Transverse colon (tissue), 4 donors: ENCODE results near the gene BLM. TPM values are rescaled to one million over a fixed set of nuclear protein-coding genes. Genes with fewer than 3 reads are reported as not detected.

Experiments used
- DNase-seq: peaks from one replicate; pipeline ENCODE4 v3.0.0-alpha.2; 2019
- H3K27ac ChIP-seq, 4 donors: fragments of 200-600 bp; sonication (generic); 2 replicates each; pipeline ENCODE4 v1.5.1; 2016 to 2018; ENCODE audit warnings: inconsistent platforms in 4 of 4
- H3K27me3 ChIP-seq: fragments of 200-600 bp; sonication (generic); 2 replicates; pipeline ENCODE4 v1.5.1; 2017; ENCODE audit warnings: inconsistent platforms
- H3K36me3 ChIP-seq, 4 donors: fragments of 200-600 bp; sonication (generic); 2 replicates each; pipeline ENCODE4 v1.5.1; 2017 to 2019; ENCODE audit warnings: inconsistent platforms in 4 of 4
- H3K4me1 ChIP-seq, 4 donors: fragments of 200-600 bp; sonication (generic); 2 replicates each; pipeline ENCODE4 v1.5.1; 2017 to 2020; ENCODE audit warnings: inconsistent platforms in 4 of 4
- H3K4me3 ChIP-seq, 4 donors: fragments of 200-600 bp; sonication (generic); 1 replicate in 1 of 4; 2 replicates in 3 of 4; pipeline versions ENCODE4 v1.5.1 to v1.6.1; 2017 to 2019; ENCODE audit warnings: inconsistent platforms in 4 of 4
- H3K9me3 ChIP-seq, 2 donors: fragments of 200-600 bp; sonication (generic); 2 replicates each; pipeline ENCODE4 v1.5.1; 2017 to 2019; ENCODE audit warnings: inconsistent platforms in 2 of 2
- CTCF ChIP-seq, 5 experiments: fragments of 200-600 bp in 3 of 5; fragments of 450-650 bp in 2 of 5; sonication (generic) in 3 of 5; IDR thresholded peaks; 1 replicate in 2 of 5; 2 replicates in 3 of 5; pipeline ENCODE4 v1.5.1; 2016 to 2017; ENCODE audit warnings: antibody characterized with exemption in 5 of 5, inconsistent platforms in 3 of 5, mild to moderate bottlenecking in 2 of 5, moderate library complexity in 1 of 5
- EP300 ChIP-seq: sonication (generic); formaldehyde crosslinking; IDR thresholded peaks from one replicate; pipeline ENCODE4 v1.6.1; 2017; ENCODE audit warnings: antibody characterized with exemption, low read depth
- POLR2A ChIP-seq: fragments of 450-650 bp; IDR thresholded peaks from one replicate; pipeline ENCODE4 v1.6.1; 2016; ENCODE audit warnings: antibody characterized with exemption, mild to moderate bottlenecking, moderate library complexity
- POLR2AphosphoS5 ChIP-seq, 3 donors: sonication (generic); formaldehyde crosslinking; IDR thresholded peaks; one replicate each; pipeline ENCODE4 v1.6.1; 2016; ENCODE audit warnings: antibody characterized with exemption in 3 of 3
- WGBS, 2 donors: methylation state at CpG; one replicate each; pipeline ENCODE4 v1.1.5; 2018; ENCODE audit warnings: low coverage in 1 of 2; 5-methylcytosine and 5-hydroxymethylcytosine counted together
- in situ Hi-C, 4 donors: fragments of 200-750 bp; cut with MboI; loops; one replicate each; pipeline versions ENCODE4 v1.15.0 to v1.15.1; 2017; ENCODE audit warnings: low sequenced_read_pairs in 3 of 4, low pct_ligation_motif_present in 1 of 4, low pct_unique_long_range_greater_than_20kb in 1 of 4
- intact Hi-C: fragments of 100-400 bp; cut with DNase I; formaldehyde crosslinking; loops from one replicate; pipeline ENCODE4 v1.15.1; 2023; ENCODE audit warnings: low total_unique reads
- total RNA-seq, 4 donors: library from RNA; depleted of rRNA; stranded (reverse); fragments of >200 nt; gene quantifications; one replicate each; pipeline ENCODE4 v1.1.0, GENCODE V29; 2016

Gene BLM
- total RNA-seq, 4 donors from 2014 or later = 1.5 to 6.4 (median 2.0) TPM

GRCh38 chr15:90713081-90713480 is 4.1 kb upstream of the BLM start:
- Histone ChIP-seq H3K36me3 (no peaks in the 10 kb centered on the region), H3K27me3 (no peaks in the 10 kb centered on the region), H3K4me3 (no peak overlapping the region), H3K4me1 (peaks cover 4 to 14% (median 11%) of the 10 kb centered on the region in 4 donors), H3K9me3 (no peaks in the 10 kb centered on the region), H3K27ac (no peak overlapping the region)
- WGBS, 2 donors = 96 to 100% methylated on average over 1 of the region's 1 CpG
- intact Hi-C loops = loop anchor here (10.0 kb wide), 1 partner anchor 172 kb away; the partner anchor contains the start of gene FES
- no peak for DNase-seq
- in situ Hi-C loops = no loop called here
- TF ChIP-seq CTCF (IDR thresholded peaks at IDR 0.05) (no peak), POLR2AphosphoS5 (IDR thresholded peaks at IDR 0.05) (no peak), EP300 (no peak), POLR2A (no peak)

GRCh38 chr15:90716317-90716975 is 700 bp upstream of the BLM start:
- in situ Hi-C loops (no loop called here), intact Hi-C loops (loop anchor here (10.0 kb wide), 1 partner anchor 168 kb away; the partner anchor contains the start of gene FES)
- WGBS, 2 donors = 7 to 12% methylated on average over 7 to 14 of the region's 14 CpGs
- DNase-seq = no peak
- Histone ChIP-seq H3K27me3 (no peaks in the 10 kb centered on the region), H3K27ac (peak overlapping the region; percentile 88 to 97 (median 94)), H3K4me3 (peak overlapping the region; percentile 17 to 73 (median 60)), H3K4me1 (peaks cover 4 to 26% (median 13%) of the 10 kb centered on the region in 4 donors), H3K9me3 (no peaks in the 10 kb centered on the region), H3K36me3 (no peaks in the 10 kb centered on the region)
- TF ChIP-seq POLR2AphosphoS5 (IDR thresholded peaks at IDR 0.05) = no peak
- no peak for TF ChIP-seq CTCF (IDR thresholded peaks at IDR 0.05)
- no peak for TF ChIP-seq EP300
- TF ChIP-seq POLR2A = no peak

- Histone ChIP-seq H3K36me3 (no peaks in the 10 kb centered on the region), H3K27me3 (no peaks in the 10 kb centered on the region), H3K4me1 (peaks cover 4 to 26% (median 13%) of the 10 kb centered on the region in 4 donors), H3K27ac (no peak overlapping the region), H3K4me3 (no peak overlapping the region), H3K9me3 (no peaks in the 10 kb centered on the region)
- no peak for DNase-seq
- intact Hi-C loops = loop anchor here (10.0 kb wide), 1 partner anchor 167 kb away; the partner anchor contains the start of gene FES
- WGBS, 2 donors = 51 to 68% methylated on average over 4 to 5 of the region's 5 CpGs
- TF ChIP-seq POLR2AphosphoS5 (IDR thresholded peaks at IDR 0.05) (no peak), CTCF (IDR thresholded peaks at IDR 0.05) (no peak), EP300 (no peak), POLR2A (no peak)
- in situ Hi-C loops = no loop called here
Measured at GRCh38 chr15:90718232-90718631, 1.1 kb downstream of the BLM start.

DNA sequence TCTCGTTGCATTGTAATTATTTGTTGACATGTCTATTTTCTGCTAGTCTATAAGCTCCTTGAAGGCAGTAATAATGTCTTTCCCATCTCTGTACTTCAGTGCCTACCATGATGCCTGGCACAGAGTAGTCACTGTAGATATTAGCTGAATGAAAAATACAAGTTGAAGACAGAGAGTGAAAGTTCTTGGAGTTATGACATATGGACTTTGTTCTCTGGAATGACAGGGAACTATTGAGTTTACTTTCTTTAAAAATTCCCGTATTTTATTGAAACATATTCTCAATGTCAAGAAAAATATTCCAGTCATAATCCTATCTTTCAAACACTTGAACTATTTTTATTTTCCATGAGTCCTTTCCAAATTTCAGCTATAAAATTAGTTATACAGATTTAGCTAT is 3.0 kb downstream of the BLM start:
- Histone ChIP-seq H3K9me3 (no peaks in the 10 kb centered on the region), H3K36me3 (no peaks in the 10 kb centered on the region), H3K4me1 (peaks cover 4 to 26% (median 13%) of the 10 kb centered on the region in 4 donors), H3K27me3 (no peaks in the 10 kb centered on the region), H3K4me3 (no peak overlapping the region), H3K27ac (no peak overlapping the region)
- in situ Hi-C loops = no loop called here
- intact Hi-C loops = no loop called here
- 47 to 58% methylated on average over 2 of the region's 2 CpGs for WGBS, 2 donors
- no peak for TF ChIP-seq POLR2AphosphoS5 (IDR thresholded peaks at IDR 0.05)
- TF ChIP-seq POLR2A = no peak
- no peak for TF ChIP-seq CTCF (IDR thresholded peaks at IDR 0.05)
- TF ChIP-seq EP300 = no peak
- DNase-seq = no peak
